Thyroid gland (tissue), 4 donors: ENCODE measurements around the gene ITGA1.

Source experiments
- CTCF ChIP-seq, 6 experiments: fragments of 200-600 bp in 3 of 6; fragments of 450-650 bp in 3 of 6; sonication (generic) in 3 of 6; IDR thresholded peaks; one replicate each; pipeline ENCODE4 v1.5.1; 2016 to 2019; ENCODE audit warnings: antibody characterized with exemption in 6 of 6, mild to moderate bottlenecking in 2 of 6, inconsistent platforms in 1 of 6, moderate library complexity in 1 of 6
- POLR2A ChIP-seq, 2 donors: fragments of 450-650 bp; IDR thresholded peaks; one replicate each; pipeline ENCODE4 v1.6.1; 2017; ENCODE audit warnings: antibody characterized with exemption in 2 of 2, mild to moderate bottlenecking in 2 of 2, moderate library complexity in 1 of 2

DNA sequence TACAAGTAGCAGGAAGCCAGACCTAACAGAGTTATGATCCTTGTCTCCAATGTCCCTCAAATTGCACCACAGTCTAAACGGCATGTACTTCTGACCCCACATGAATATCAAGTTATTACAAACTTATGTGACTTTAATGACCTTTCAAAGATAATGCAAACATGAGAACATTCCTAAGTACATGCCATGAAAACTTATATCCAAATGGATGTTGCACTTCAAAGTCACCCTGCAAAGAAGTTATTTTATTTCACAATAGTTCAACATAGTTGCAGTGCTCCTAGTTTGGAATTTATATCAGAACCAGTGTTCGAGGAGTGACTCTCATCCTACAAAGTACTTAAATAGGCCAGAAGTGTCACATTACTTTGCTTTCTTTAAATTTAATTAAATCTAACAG lies 41.2 kb upstream of the ITGA1 start:
- TF ChIP-seq CTCF (IDR thresholded peaks at IDR 0.05) (no peak), POLR2A (IDR thresholded peaks at IDR 0.05) (no peak)
